Stomach (tissue), 9 donors: ENCODE results near the gene NFIX. TPM values are rescaled to one million over a fixed set of nuclear protein-coding genes. Genes with fewer than 3 reads are reported as not detected.

Experiments
- DNase-seq, 2 donors: peaks; one replicate each; pipeline versions ENCODE4 v3.0.0 to v3.0.0-alpha.2; 2013 to 2019
- H3K27ac ChIP-seq, 5 donors: fragments of 200-600 bp in 4 of 5; sonication (generic) in 4 of 5; one replicate each; pipeline ENCODE4 v1.5.1; 2013 to 2019; ENCODE audit warnings: mild to moderate bottlenecking in 1 of 5, moderate library complexity in 1 of 5
- H3K27me3 ChIP-seq, 3 donors: fragments of 200-600 bp; sonication (generic); one replicate each; pipeline ENCODE4 v1.5.1; 2017 to 2019; ENCODE audit warnings: mixed run types in 1 of 3
- H3K36me3 ChIP-seq, 4 donors: fragments of 200-600 bp; sonication (generic); 1 replicate in 3 of 4; 2 replicates in 1 of 4; pipeline ENCODE4 v1.5.1; 2016 to 2019
- H3K4me1 ChIP-seq, 4 donors: fragments of 200-600 bp; sonication (generic); one replicate each; pipeline ENCODE4 v1.5.1; 2016 to 2019
- H3K4me3 ChIP-seq, 4 donors: fragments of 200-600 bp; sonication (generic) in 3 of 4; one replicate each; pipeline ENCODE4 v1.5.1; 2016 to 2019; ENCODE audit warnings: mild to moderate bottlenecking in 1 of 4
- H3K9me3 ChIP-seq, 4 donors: fragments of 200-600 bp; sonication (generic); one replicate each; pipeline ENCODE4 v1.5.1; 2016 to 2019
- CTCF ChIP-seq, 7 experiments: fragments of 450-650 bp in 4 of 7; fragments of 200-600 bp in 3 of 7; sonication (generic) in 3 of 7; IDR thresholded peaks; one replicate each; pipeline ENCODE4 v1.5.1; 2016 to 2019; ENCODE audit warnings: antibody characterized with exemption in 7 of 7, control low read depth in 2 of 7, mild to moderate bottlenecking in 1 of 7
- EP300 ChIP-seq: sonication (generic); formaldehyde crosslinking; IDR thresholded peaks from one replicate; pipeline ENCODE4 v1.6.1; 2017; ENCODE audit warnings: antibody characterized with exemption
- POLR2A ChIP-seq, 4 donors: fragments of 450-650 bp; IDR thresholded peaks; one replicate each; pipeline ENCODE4 v1.6.1; 2016; ENCODE audit warnings: antibody characterized with exemption in 4 of 4, control low read depth in 2 of 4, mild to moderate bottlenecking in 1 of 4, moderate library complexity in 1 of 4
- POLR2AphosphoS5 ChIP-seq, 3 donors: sonication (generic); formaldehyde crosslinking; IDR thresholded peaks; one replicate each; pipeline ENCODE4 v1.6.1; 2016; ENCODE audit warnings: antibody characterized with exemption in 3 of 3
- WGBS, 5 donors: extraction: QIAGEN DNeasy Blood & Tissue Kit in 3 of 5; methylation state at CpG; one replicate each; pipeline versions ENCODE4 v1.1.5 to v1.1.7; 2013 to 2018; 5-methylcytosine and 5-hydroxymethylcytosine counted together
- intact Hi-C: fragments of 100-400 bp; cut with DNase I; formaldehyde crosslinking; loops from one replicate; pipeline ENCODE4 v1.15.1; 2023; ENCODE audit warnings: low total_unique reads
- polyA plus RNA-seq, 3 donors: library from polyadenylated mRNA; stranded (reverse); fragments of 200-250 nt; gene quantifications; one replicate each; pipeline ENCODE4 v1.2.3, GENCODE V29; 2013
- total RNA-seq, 5 donors: library from RNA; depleted of rRNA; stranded (reverse); fragments of >200 nt; gene quantifications; one replicate each; pipeline versions ENCODE4 v1.1.0 to v1.2.3, GENCODE V29; 2014 to 2016
- donor health status: healthy with polysubstance abuse.
- donor health status: Bipolar disorder and iron deficiency.
- donor health status: healthy.

NFIX gene
- total and polyA plus RNA-seq, 8 donors = 11.5 to 183 (median 37.6) TPM

GRCh38 chr19:13098277-13099072, 103.2 kb downstream of the NFIX start:
- Histone ChIP-seq H3K27ac (peak overlapping the region; percentile 79 to 96 (median 86)), H3K4me1 (peaks cover 63 to 100% (median 90%) of the 10 kb centered on the region in 4 donors), H3K9me3 (no peaks in the 10 kb centered on the region), H3K36me3 (peaks cover 0 to 18% (median 16%) of the 10 kb centered on the region in 4 donors), H3K27me3 (peaks cover 0 to 6% (median 0%) of the 10 kb centered on the region in 3 donors), H3K4me3 (peak overlapping the region; percentile 35 to 46 (median 42))
- DNase-seq = peak in 1 of 2 donors; percentile 80
- intact Hi-C loops = no loop called here
- TF ChIP-seq CTCF (IDR thresholded peaks at IDR 0.05) = no peak
- TF ChIP-seq POLR2A (IDR thresholded peaks at IDR 0.05) = no peak
- TF ChIP-seq POLR2AphosphoS5 (IDR thresholded peaks at IDR 0.05) = no peak
- no peak for TF ChIP-seq EP300
- WGBS, 5 donors = 3 to 7% (median 5%) methylated on average over 39 to 58 of the region's 58 CpGs

- H3K9me3 ChIP-seq = no peaks in the 10 kb centered on the region
- intact Hi-C loops = no loop called here
- peak; percentile 78 to 91 for DNase-seq
- H3K27me3 ChIP-seq = peaks cover 0 to 6% (median 0%) of the 10 kb centered on the region in 3 donors
- peak overlapping the region; percentile 35 to 46 (median 42) for H3K4me3 ChIP-seq
- 8 to 22% (median 13%) methylated on average over 29 to 77 of the region's 77 CpGs for WGBS, 5 donors
- peaks cover 0 to 17% (median 16%) of the 10 kb centered on the region in 4 donors for H3K36me3 ChIP-seq
- peaks cover 58 to 100% (median 85%) of the 10 kb centered on the region in 4 donors for H3K4me1 ChIP-seq
- TF ChIP-seq POLR2A (IDR thresholded peaks at IDR 0.05) (no peak), EP300 (no peak), CTCF (IDR thresholded peaks at IDR 0.05) (no peak), POLR2AphosphoS5 (IDR thresholded peaks at IDR 0.05) (peak in 2 of 3 donors; percentile 61 to 87)
- peak overlapping the region; percentile 79 to 96 (median 86) for H3K27ac ChIP-seq
Measured at GRCh38 chr19:13099073-13099999, 104.1 kb downstream of the NFIX start.

GRCh38 chr19:13100031-13100588, 104.8 kb downstream of the NFIX start:
- Histone ChIP-seq H3K4me3 (peak overlapping the region in 3 of 4 donors; percentile 40 to 46 (median 44)), H3K9me3 (no peaks in the 10 kb centered on the region), H3K27me3 (peaks cover 0 to 6% (median 0%) of the 10 kb centered on the region in 3 donors), H3K4me1 (peaks cover 56 to 97% (median 81%) of the 10 kb centered on the region in 4 donors), H3K36me3 (peaks cover 0 to 12% (median 9%) of the 10 kb centered on the region in 4 donors), H3K27ac (peak overlapping the region; percentile 79 to 96 (median 86))
- intact Hi-C loops = no loop called here
- TF ChIP-seq POLR2A (IDR thresholded peaks at IDR 0.05) (no peak), EP300 (no peak), CTCF (IDR thresholded peaks at IDR 0.05) (no peak), POLR2AphosphoS5 (IDR thresholded peaks at IDR 0.05) (no peak)
- WGBS, 5 donors = 57 to 82% (median 71%) methylated on average over 12 of the region's 12 CpGs
- DNase-seq = peak in 1 of 2 donors; percentile 41
